ENCODE results near the gene PRPSAP2.

The PRPSAP2 gene

GRCh38 chr17:18866866-18867813, 9.2 kb downstream of the PRPSAP2 start:
- TF ChIP-seq POLR2AphosphoS5 (IDR thresholded peaks at IDR 0.05; ENCODE audit: borderline replicate concordance, low read depth, low read length) (no peak), FOXP2 (optimal IDR thresholded peaks at IDR 0.05; ENCODE audit: control extremely low read depth, extremely low read length, insufficient read depth) (no peak), EZH2 (IDR thresholded peaks at IDR 0.05) (no peak)
- peaks cover 12% of the 10 kb centered on the region for H3K36me3 ChIP-seq (ENCODE audit: insufficient read depth, low read length)

GRCh38 chr17:18877104-18877645, 19.2 kb downstream of the PRPSAP2 start:
- no peaks in the 10 kb centered on the region for H3K9me3 ChIP-seq (ENCODE audit: low read depth, low read length)

More at GRCh38 chr17:18866866-18867813, 9.2 kb downstream of the PRPSAP2 start:
- Histone ChIP-seq H3K9me3 (ENCODE audit: low read depth, low read length) (no peaks in the 10 kb centered on the region), H3K9ac (ENCODE audit: insufficient read length) (no peak overlapping the region), H3K4me3 (no peak overlapping the region), H3K27ac (no peak overlapping the region)
- no peak for DNase-seq (ENCODE audit: low read depth, low spot score)

GRCh38 chr17:18888766-18889290, 30.9 kb downstream of the PRPSAP2 start:
- no peaks in the 10 kb centered on the region for H3K9me3 ChIP-seq (ENCODE audit: low read depth, low read length)
- TF ChIP-seq FOXP2 (optimal IDR thresholded peaks at IDR 0.05; ENCODE audit: control extremely low read depth, extremely low read length, insufficient read depth) (no peak), EZH2 (IDR thresholded peaks at IDR 0.05) (no peak), POLR2AphosphoS5 (IDR thresholded peaks at IDR 0.05; ENCODE audit: borderline replicate concordance, low read depth, low read length) (no peak)
- peaks cover 37% of the 10 kb centered on the region for H3K36me3 ChIP-seq (ENCODE audit: insufficient read depth, low read length)
- H3K27ac ChIP-seq = peak overlapping the region; percentile 86
- no peak overlapping the region for H3K9ac ChIP-seq (ENCODE audit: insufficient read length)
- no peak for DNase-seq (ENCODE audit: low read depth, low spot score)
- H3K4me3 ChIP-seq = peak overlapping the region; percentile 39; the same call in 1 of the 2 replicates

More at GRCh38 chr17:18877104-18877645, 19.2 kb downstream of the PRPSAP2 start:
- Histone ChIP-seq H3K36me3 (ENCODE audit: insufficient read depth, low read length) (peaks cover 48% of the 10 kb centered on the region), H3K27ac (no peak overlapping the region), H3K9ac (ENCODE audit: insufficient read length) (no peak overlapping the region), H3K4me3 (no peak overlapping the region)
- TF ChIP-seq FOXP2 (optimal IDR thresholded peaks at IDR 0.05; ENCODE audit: control extremely low read depth, extremely low read length, insufficient read depth) (no peak), POLR2AphosphoS5 (IDR thresholded peaks at IDR 0.05; ENCODE audit: borderline replicate concordance, low read depth, low read length) (no peak), EZH2 (IDR thresholded peaks at IDR 0.05) (no peak)
- no peak for DNase-seq (ENCODE audit: low read depth, low spot score)

- Histone ChIP-seq H3K27ac (peak overlapping the region; percentile 86), H3K9ac (ENCODE audit: insufficient read length) (peak overlapping the region; percentile 16), H3K36me3 (ENCODE audit: insufficient read depth, low read length) (peaks cover 31% of the 10 kb centered on the region), H3K4me3 (no peak overlapping the region; the same call in 1 of the 2 replicates), H3K9me3 (ENCODE audit: low read depth, low read length) (no peaks in the 10 kb centered on the region)
- DNase-seq (ENCODE audit: low read depth, low spot score) = no peak
- no peak for TF ChIP-seq POLR2AphosphoS5 (IDR thresholded peaks at IDR 0.05; ENCODE audit: borderline replicate concordance, low read depth, low read length)
- TF ChIP-seq EZH2 (IDR thresholded peaks at IDR 0.05) = no peak
- no peak for TF ChIP-seq FOXP2 (optimal IDR thresholded peaks at IDR 0.05; ENCODE audit: control extremely low read depth, extremely low read length, insufficient read depth)
These were observed 31.7 kb downstream of the PRPSAP2 start for GRCh38 chr17:18889658-18890057.

GRCh38 chr17:18891541-18891940, 33.6 kb downstream of the PRPSAP2 start:
- Histone ChIP-seq H3K27ac (no peak overlapping the region), H3K36me3 (ENCODE audit: insufficient read depth, low read length) (peaks cover 28% of the 10 kb centered on the region)

GRCh38 chr17:18896146-18896545, 38.2 kb downstream of the PRPSAP2 start:
- TF ChIP-seq FOXP2 (optimal IDR thresholded peaks at IDR 0.05; ENCODE audit: control extremely low read depth, extremely low read length, insufficient read depth) (no peak), EZH2 (IDR thresholded peaks at IDR 0.05) (no peak), POLR2AphosphoS5 (IDR thresholded peaks at IDR 0.05; ENCODE audit: borderline replicate concordance, low read depth, low read length) (no peak)
- H3K9me3 ChIP-seq (ENCODE audit: low read depth, low read length) = no peaks in the 10 kb centered on the region
- H3K9ac ChIP-seq (ENCODE audit: insufficient read length) = no peak overlapping the region
- H3K4me3 ChIP-seq = no peak overlapping the region
- H3K27ac ChIP-seq = no peak overlapping the region
- H3K36me3 ChIP-seq (ENCODE audit: insufficient read depth, low read length) = peaks cover 37% of the 10 kb centered on the region
- DNase-seq (ENCODE audit: low read depth, low spot score) = no peak

More at GRCh38 chr17:18891541-18891940, 33.6 kb downstream of the PRPSAP2 start:
- Histone ChIP-seq H3K9me3 (ENCODE audit: low read depth, low read length) (no peaks in the 10 kb centered on the region), H3K4me3 (no peak overlapping the region), H3K9ac (ENCODE audit: insufficient read length) (no peak overlapping the region)
- no peak for DNase-seq (ENCODE audit: low read depth, low spot score)
- TF ChIP-seq POLR2AphosphoS5 (IDR thresholded peaks at IDR 0.05; ENCODE audit: borderline replicate concordance, low read depth, low read length) (no peak), EZH2 (IDR thresholded peaks at IDR 0.05) (no peak), FOXP2 (optimal IDR thresholded peaks at IDR 0.05; ENCODE audit: control extremely low read depth, extremely low read length, insufficient read depth) (no peak)

GRCh38 chr17:18896947-18897346, 39.0 kb downstream of the PRPSAP2 start:
- Histone ChIP-seq H3K4me3 (no peak overlapping the region), H3K36me3 (ENCODE audit: insufficient read depth, low read length) (peaks cover 33% of the 10 kb centered on the region), H3K9me3 (ENCODE audit: low read depth, low read length) (no peaks in the 10 kb centered on the region), H3K9ac (ENCODE audit: insufficient read length) (no peak overlapping the region), H3K27ac (no peak overlapping the region)
- no peak for DNase-seq (ENCODE audit: low read depth, low spot score)
- TF ChIP-seq FOXP2 (optimal IDR thresholded peaks at IDR 0.05; ENCODE audit: control extremely low read depth, extremely low read length, insufficient read depth) = no peak
- TF ChIP-seq EZH2 (IDR thresholded peaks at IDR 0.05) = no peak
- TF ChIP-seq POLR2AphosphoS5 (IDR thresholded peaks at IDR 0.05; ENCODE audit: borderline replicate concordance, low read depth, low read length) = no peak

- TF ChIP-seq FOXP2 (optimal IDR thresholded peaks at IDR 0.05; ENCODE audit: control extremely low read depth, extremely low read length, insufficient read depth) (no peak), POLR2AphosphoS5 (IDR thresholded peaks at IDR 0.05; ENCODE audit: borderline replicate concordance, low read depth, low read length) (no peak), EZH2 (IDR thresholded peaks at IDR 0.05) (no peak)
- H3K9ac ChIP-seq (ENCODE audit: insufficient read length) = no peak overlapping the region
These were observed 46.6 kb downstream of the PRPSAP2 start for GRCh38 chr17:18904482-18904881.

More at GRCh38 chr17:18904482-18904881, 46.6 kb downstream of the PRPSAP2 start:
- Histone ChIP-seq H3K36me3 (ENCODE audit: insufficient read depth, low read length) (peaks cover 23% of the 10 kb centered on the region; the same call in 1 of the 2 replicates), H3K27ac (no peak overlapping the region), H3K9me3 (ENCODE audit: low read depth, low read length) (no peaks in the 10 kb centered on the region), H3K4me3 (no peak overlapping the region)
- DNase-seq (ENCODE audit: low read depth, low spot score) = no peak

All from SK-N-MC (cell line).